Breast epithelium (tissue), 4 donors: ENCODE data around the gene SPHKAP. TPM values are rescaled to one million over a fixed set of nuclear protein-coding genes. Genes with fewer than 3 reads are reported as not detected.
A peak's percentile ranks its signal among the peaks of the same experiment; 100 is the strongest.

Source experiments
- DNase-seq, 2 donors: peaks; one replicate each; pipeline ENCODE4 v3.0.0-alpha.2; 2019; ENCODE audit warnings: low spot score in 2 of 2
- H3K27ac ChIP-seq, 2 donors: fragments of 200-600 bp; sonication (generic) in 1 of 2; one replicate each; pipeline ENCODE4 v1.5.1; 2016 to 2019; ENCODE audit warnings: mild to moderate bottlenecking in 1 of 2
- H3K27me3 ChIP-seq, 2 donors: fragments of 200-600 bp; sonication (generic) in 1 of 2; one replicate each; pipeline versions ENCODE4 v1.5.1 to v1.6.0; 2017 to 2019; ENCODE audit warnings: control low read depth in 1 of 2, mild to moderate bottlenecking in 1 of 2
- H3K36me3 ChIP-seq: fragments of 200-600 bp; one replicate; pipeline ENCODE4 v1.5.1; 2019
- H3K4me1 ChIP-seq, 2 donors: fragments of 200-600 bp; sonication (generic); one replicate each; pipeline ENCODE4 v1.5.1; 2016 to 2019; ENCODE audit warnings: control low read depth in 1 of 2
- H3K4me3 ChIP-seq, 3 donors: fragments of 200-600 bp; sonication (generic); 1 replicate in 2 of 3; 2 replicates in 1 of 3; pipeline ENCODE4 v1.5.1; 2016 to 2019; ENCODE audit warnings: mild to moderate bottlenecking in 3 of 3, moderate library complexity in 2 of 3
- H3K9me3 ChIP-seq, 2 donors: fragments of 200-600 bp; sonication (generic) in 1 of 2; one replicate each; pipeline ENCODE4 v1.5.1; 2016 to 2019; ENCODE audit warnings: control low read depth in 1 of 2
- POLR2A ChIP-seq: fragments of 450-650 bp; IDR thresholded peaks from one replicate; pipeline ENCODE4 v1.6.1; 2016; ENCODE audit warnings: antibody characterized with exemption, mild to moderate bottlenecking, moderate library complexity
- POLR2AphosphoS5 ChIP-seq, 3 donors: sonication (generic); formaldehyde crosslinking; IDR thresholded peaks; one replicate each; pipeline ENCODE4 v1.6.1; 2017; ENCODE audit warnings: antibody characterized with exemption in 3 of 3
- intact Hi-C: fragments of 100-400 bp; cut with DNase I; formaldehyde crosslinking; loops from one replicate; pipeline ENCODE4 v1.15.1; 2023; ENCODE audit warnings: low total_unique reads
- total RNA-seq, 3 donors: library from RNA; depleted of rRNA; stranded (reverse); fragments of >200 nt; gene quantifications; one replicate each; pipeline ENCODE4 v1.1.0, GENCODE V29; 2016
- TF ChIP-seq, protein P1 (sequence below), 3 donors: fragments of 450-650 bp; IDR thresholded peaks; one replicate each; pipeline ENCODE4 v1.5.1; 2016 to 2017; ENCODE audit warnings: antibody characterized with exemption in 3 of 3, mild to moderate bottlenecking in 3 of 3, moderate library complexity in 3 of 3

The SPHKAP gene
- total RNA-seq, 3 donors from 2014 or later: 0.59 to 0.66 TPM; not detected in 1

DNA sequence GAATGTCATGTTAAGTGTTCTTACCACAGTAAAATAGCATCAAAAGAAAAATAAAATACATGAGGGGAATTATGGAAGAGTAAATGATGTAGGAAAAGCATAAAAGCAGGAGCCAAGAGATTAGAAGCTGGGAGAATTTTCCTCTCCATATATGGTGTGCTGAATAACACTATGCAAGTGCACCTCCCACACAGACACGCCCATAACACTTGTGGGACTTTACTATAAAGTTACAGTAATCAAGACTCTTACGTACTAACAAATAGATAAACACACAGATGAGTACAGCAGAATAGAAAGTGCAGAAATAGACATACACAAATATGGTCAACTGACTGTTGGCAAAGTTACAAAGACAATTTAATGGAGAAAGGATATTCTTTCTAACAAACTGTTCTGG, 16.0 kb upstream of the SPHKAP start:
- intact Hi-C loops: no loop called here
- H3K4me3 ChIP-seq: no peak overlapping the region
- TF ChIP-seq, protein P1, sequence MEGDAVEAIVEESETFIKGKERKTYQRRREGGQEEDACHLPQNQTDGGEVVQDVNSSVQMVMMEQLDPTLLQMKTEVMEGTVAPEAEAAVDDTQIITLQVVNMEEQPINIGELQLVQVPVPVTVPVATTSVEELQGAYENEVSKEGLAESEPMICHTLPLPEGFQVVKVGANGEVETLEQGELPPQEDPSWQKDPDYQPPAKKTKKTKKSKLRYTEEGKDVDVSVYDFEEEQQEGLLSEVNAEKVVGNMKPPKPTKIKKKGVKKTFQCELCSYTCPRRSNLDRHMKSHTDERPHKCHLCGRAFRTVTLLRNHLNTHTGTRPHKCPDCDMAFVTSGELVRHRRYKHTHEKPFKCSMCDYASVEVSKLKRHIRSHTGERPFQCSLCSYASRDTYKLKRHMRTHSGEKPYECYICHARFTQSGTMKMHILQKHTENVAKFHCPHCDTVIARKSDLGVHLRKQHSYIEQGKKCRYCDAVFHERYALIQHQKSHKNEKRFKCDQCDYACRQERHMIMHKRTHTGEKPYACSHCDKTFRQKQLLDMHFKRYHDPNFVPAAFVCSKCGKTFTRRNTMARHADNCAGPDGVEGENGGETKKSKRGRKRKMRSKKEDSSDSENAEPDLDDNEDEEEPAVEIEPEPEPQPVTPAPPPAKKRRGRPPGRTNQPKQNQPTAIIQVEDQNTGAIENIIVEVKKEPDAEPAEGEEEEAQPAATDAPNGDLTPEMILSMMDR (IDR thresholded peaks at IDR 0.05): no peak
- TF ChIP-seq POLR2A (no peak), POLR2AphosphoS5 (IDR thresholded peaks at IDR 0.05) (no peak)
- H3K36me3 ChIP-seq: no peaks in the 10 kb centered on the region
- no peaks in the 10 kb centered on the region for H3K4me1 ChIP-seq
- no peaks in the 10 kb centered on the region for H3K27me3 ChIP-seq
- H3K27ac ChIP-seq: no peak overlapping the region
- no peak for DNase-seq
- peaks cover 0 to 8% of the 10 kb centered on the region in 2 donors for H3K9me3 ChIP-seq

DNA sequence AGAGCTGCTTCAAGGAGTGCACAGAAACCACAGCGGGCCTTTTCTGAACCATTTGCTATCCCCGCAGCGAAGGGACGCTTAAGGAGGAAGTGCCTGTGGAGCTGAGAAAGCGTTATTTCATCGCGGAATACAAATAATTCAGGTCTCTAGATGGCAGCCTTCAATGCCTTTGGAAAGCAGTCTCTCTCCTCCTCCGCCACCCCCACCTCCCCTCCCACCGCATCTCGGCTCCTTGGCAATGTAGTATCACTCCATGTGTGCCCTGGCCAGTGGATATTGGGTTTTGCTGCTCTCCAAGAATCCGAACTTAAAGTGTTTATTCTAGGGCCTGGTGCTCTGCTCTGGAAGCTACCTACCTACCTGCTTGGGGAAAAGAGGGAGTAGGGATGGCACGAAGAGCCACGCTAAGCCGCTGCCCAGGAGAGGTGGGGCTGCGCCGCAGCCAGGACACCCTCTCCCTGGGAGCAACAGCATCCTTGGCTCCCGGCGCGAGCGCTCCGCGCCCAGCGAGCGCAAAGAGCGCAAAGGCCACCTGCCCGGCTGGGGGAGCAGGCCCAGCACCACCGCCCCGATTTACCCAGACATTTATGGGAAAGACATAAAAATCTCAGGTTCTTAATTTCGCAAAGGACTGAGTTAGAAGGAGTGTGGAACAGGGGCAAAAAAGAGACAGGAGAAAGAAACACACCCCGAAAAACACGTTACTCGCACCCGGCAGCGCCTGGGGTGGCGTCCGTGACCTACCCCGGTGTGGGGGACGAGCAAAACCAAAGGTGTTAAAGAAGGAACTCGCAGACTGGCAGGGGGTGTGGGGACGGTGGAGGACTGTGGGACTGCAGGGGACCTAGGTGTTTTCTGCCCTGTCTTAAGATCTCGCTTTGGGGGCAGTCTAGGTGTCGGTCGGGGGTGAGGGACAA, 1.0 kb downstream of the SPHKAP start:
- no peak for DNase-seq
- Histone ChIP-seq H3K27me3 (peaks cover 0 to 20% of the 10 kb centered on the region in 2 donors), H3K4me3 (peak overlapping the region in 2 of 3 donors; percentile 28 to 40), H3K4me1 (no peaks in the 10 kb centered on the region), H3K9me3 (peaks cover 0 to 14% of the 10 kb centered on the region in 2 donors), H3K36me3 (no peaks in the 10 kb centered on the region), H3K27ac (no peak overlapping the region)
- intact Hi-C loops: no loop called here
- TF ChIP-seq POLR2A (no peak), POLR2AphosphoS5 (IDR thresholded peaks at IDR 0.05) (no peak)
- TF ChIP-seq, protein P1 (IDR thresholded peaks at IDR 0.05): no peak

DNA sequence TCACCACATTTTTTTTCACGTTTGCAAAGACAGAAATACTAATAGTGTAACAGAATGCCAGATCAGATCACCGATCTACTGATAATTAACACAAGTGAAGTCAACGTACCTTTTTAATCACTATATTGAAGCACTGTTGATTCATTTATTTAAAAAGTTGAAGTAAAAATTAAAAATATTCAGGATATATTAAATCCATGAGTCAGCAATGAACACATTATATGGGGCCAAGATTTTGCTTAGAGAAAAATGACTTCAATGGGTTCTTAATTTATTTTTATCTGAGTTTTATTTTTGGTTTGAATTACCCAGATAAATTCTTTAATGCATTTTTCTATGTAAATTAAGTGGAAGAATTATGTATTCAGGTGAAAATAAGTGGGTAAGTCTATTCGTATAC, 14.2 kb downstream of the SPHKAP start:
- intact Hi-C loops: no loop called here
- DNase-seq: no peak

DNA sequence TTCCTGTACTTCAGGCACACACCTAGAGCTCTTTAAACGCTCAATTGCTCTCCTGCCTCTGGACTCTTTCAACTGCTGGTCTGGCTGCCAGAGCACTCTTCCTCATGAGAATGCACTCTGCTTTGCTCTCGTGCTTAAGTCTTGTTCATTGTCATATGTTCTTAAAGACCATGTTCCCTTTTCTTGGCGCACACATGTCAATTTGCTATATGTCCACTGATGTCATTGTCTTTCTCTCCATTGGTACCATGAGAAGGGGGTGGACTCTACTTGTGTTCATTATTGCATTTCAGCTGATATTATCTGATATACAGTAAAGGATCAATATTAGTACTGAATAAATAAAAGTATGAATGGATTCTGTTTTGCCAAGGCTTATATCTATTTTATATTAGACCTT, 16.8 kb downstream of the SPHKAP start:
- Histone ChIP-seq H3K4me1 (no peaks in the 10 kb centered on the region), H3K27ac (no peak overlapping the region), H3K36me3 (no peaks in the 10 kb centered on the region), H3K9me3 (no peaks in the 10 kb centered on the region), H3K4me3 (no peak overlapping the region), H3K27me3 (no peaks in the 10 kb centered on the region)
- DNase-seq: no peak
- intact Hi-C loops: no loop called here
- TF ChIP-seq POLR2AphosphoS5 (IDR thresholded peaks at IDR 0.05): no peak
- no peak for TF ChIP-seq POLR2A

More for the DNA sequence above, 14.2 kb downstream of the SPHKAP start:
- Histone ChIP-seq H3K36me3 (no peaks in the 10 kb centered on the region), H3K27me3 (no peaks in the 10 kb centered on the region), H3K4me1 (no peaks in the 10 kb centered on the region), H3K9me3 (no peaks in the 10 kb centered on the region), H3K27ac (no peak overlapping the region), H3K4me3 (no peak overlapping the region)
- TF ChIP-seq POLR2A: no peak
- no peak for TF ChIP-seq POLR2AphosphoS5 (IDR thresholded peaks at IDR 0.05)
- TF ChIP-seq, protein P1 (IDR thresholded peaks at IDR 0.05): no peak

DNA sequence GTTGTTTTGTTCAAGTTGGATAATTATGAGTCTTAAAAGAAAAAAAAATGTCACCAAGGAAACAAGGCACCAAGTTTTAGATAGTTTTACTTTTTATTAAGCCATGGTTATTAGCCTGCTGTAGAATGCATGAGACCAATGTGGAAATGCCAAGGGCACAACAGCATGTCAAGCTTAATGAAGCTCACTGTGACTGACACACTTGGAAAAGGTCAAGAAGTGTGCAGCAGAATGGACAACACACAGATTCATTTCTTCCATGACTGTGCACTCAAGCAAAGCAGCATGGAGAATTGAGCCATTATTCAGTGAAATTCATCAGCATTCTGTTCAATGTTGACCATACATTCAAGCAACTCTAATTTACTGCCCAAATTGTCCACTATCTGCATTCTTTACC, 23.6 kb downstream of the SPHKAP start:
- DNase-seq: no peak
- Histone ChIP-seq H3K27ac (no peak overlapping the region), H3K27me3 (no peaks in the 10 kb centered on the region), H3K9me3 (peaks cover 0 to 7% of the 10 kb centered on the region in 2 donors), H3K4me1 (no peaks in the 10 kb centered on the region), H3K4me3 (no peak overlapping the region), H3K36me3 (no peaks in the 10 kb centered on the region)
- no peak for TF ChIP-seq POLR2AphosphoS5 (IDR thresholded peaks at IDR 0.05)
- TF ChIP-seq, protein P1 (IDR thresholded peaks at IDR 0.05): no peak
- no peak for TF ChIP-seq POLR2A
- intact Hi-C loops: no loop called here
